ENCODE measurements around the gene RALGAPB.

The RALGAPB gene

DNA sequence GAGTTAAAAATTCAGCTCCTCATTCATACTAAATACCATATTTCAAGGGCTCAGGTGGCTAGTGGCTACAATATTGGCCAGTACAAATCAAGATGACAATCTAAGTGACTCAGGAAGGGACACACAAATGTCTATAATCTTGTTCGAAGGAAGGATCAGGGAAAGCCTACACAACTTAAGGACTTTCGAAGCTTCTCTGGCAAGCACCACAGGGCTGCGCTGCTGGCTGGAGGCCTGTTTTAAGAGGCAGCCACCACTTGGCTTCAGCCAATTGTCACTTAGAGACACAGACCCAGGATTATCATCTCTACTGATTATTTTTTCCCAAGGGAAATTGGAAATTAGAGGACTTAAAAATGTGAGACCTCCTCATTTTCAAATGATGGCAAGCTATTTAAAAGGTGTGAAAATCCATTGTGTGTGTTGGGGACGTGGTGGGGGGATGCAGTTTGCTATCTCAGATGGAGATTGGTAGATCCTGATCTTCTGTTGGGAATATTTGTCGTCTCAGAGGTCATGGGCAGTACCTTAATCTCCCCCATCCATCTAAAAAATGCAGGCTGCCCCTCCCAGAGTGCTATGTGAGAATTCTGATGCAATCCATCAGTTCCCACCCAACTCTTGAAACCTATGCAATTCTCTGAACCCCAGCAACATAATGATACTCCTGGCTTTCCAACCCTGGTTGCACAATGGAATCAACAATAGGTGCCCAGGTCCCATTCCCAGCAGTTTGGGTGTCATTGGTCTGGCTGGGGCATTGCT, 140.3 kb downstream of the RALGAPB start:
- no peak for DNase-seq (ENCODE audit: low read depth)

DNA sequence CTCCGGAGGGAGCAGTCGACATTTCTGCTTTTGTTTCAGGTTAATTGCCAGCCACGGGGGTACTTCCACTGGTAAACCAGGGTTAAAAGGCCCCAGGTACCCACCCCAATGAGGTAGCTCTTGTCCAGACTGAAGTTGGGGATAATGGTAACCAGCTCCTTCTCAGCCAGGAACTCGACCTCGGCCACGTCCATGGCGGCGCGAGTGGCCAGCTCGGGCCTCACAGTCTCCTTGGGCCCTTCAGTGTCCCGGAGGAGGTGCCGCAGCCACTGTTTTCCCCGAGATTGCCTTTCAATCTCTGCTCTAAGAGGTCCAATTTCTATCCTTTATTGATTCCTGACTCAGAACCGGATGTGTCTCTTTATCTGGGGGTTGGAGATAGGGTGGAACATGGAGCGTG, 142.6 kb downstream of the RALGAPB start:
- DNase-seq (ENCODE audit: low read depth) = no peak

- no peak for DNase-seq (ENCODE audit: low read depth)
Measured at GRCh38 chr20:38616457-38616856, 143.8 kb downstream of the RALGAPB start.

GRCh38 chr20:38617011-38617829, 144.6 kb downstream of the RALGAPB start:
- no peak for DNase-seq (ENCODE audit: low read depth)

GRCh38 chr20:38617830-38618196, 145.2 kb downstream of the RALGAPB start:
- DNase-seq (ENCODE audit: low read depth) = no peak

- DNase-seq (ENCODE audit: low read depth) = no peak
Measured at GRCh38 chr20:38620441-38620840, 147.8 kb downstream of the RALGAPB start.

DNA sequence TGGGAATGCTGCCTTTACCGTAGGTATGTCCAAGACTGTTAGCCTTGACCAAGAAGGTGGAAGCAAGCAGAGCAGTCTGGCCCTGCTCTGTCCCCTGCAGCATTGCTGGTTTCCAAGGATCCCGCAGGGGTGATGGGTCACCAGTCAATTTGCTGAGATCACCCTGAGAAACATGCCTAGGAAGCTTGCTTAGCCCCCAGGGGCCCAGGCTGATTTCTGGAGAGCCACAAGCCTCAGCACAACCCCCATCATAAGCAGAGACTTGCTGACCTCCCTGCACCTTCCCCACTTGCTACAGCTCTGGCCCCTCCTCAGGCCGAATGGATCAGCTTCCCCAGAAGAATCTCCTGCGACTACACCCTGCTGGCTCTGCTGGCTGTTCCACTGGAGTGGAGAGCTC, 150.4 kb downstream of the RALGAPB start:
- no peak for DNase-seq (ENCODE audit: low read depth)

DNA sequence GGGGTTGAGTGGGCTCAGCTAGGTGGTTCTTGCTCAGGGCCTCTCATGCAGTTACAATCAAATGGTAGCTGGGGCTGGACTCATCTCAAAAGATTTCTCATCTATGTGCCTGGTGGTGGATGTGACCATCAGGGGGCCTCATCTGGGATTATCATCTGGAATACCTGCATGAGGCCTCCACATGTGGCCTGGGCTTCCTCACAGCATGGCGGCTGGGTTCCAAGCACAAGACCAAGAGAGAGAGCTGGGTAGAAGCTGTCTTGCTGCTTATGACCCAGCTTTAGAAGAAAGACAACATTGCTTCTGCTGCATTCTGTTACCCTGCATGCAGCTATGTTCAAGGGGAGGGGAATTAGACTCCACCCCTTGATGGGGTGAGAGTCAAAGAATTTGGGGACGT, 151.4 kb downstream of the RALGAPB start:
- DNase-seq (ENCODE audit: low read depth) = no peak

- no peak for DNase-seq (ENCODE audit: low read depth)
Measured at GRCh38 chr20:38625896-38626295, 153.3 kb downstream of the RALGAPB start.

- no peak for DNase-seq (ENCODE audit: low read depth)
Measured at GRCh38 chr20:38626921-38627659, 154.4 kb downstream of the RALGAPB start.

All from stimulated activated CD8-positive, alpha-beta memory T cell treated with anti-CD3 and anti-CD28 coated beads, Interleukin-15, amount 100 ng/mL, for 24 hours (primary cell).